PC-9 (cell line): ENCODE data around the gene NIPAL3.

Source experiments
- EZH2 ChIP-seq: fragments of 200-600 bp; sonication (generic); IDR thresholded peaks from 2 replicates; pipeline ENCODE4 v1.8.0; 2017; ENCODE audit warnings: antibody characterized with exemption, low read depth
- TF ChIP-seq, protein P1 (sequence below): fragments of 200-600 bp; sonication (generic); conservative IDR thresholded peaks from 2 replicates; pipeline ENCODE4 v1.6.1; 2017; ENCODE audit warnings: mixed run types, antibody characterized with exemption, mild to moderate bottlenecking, moderate library complexity

DNA sequence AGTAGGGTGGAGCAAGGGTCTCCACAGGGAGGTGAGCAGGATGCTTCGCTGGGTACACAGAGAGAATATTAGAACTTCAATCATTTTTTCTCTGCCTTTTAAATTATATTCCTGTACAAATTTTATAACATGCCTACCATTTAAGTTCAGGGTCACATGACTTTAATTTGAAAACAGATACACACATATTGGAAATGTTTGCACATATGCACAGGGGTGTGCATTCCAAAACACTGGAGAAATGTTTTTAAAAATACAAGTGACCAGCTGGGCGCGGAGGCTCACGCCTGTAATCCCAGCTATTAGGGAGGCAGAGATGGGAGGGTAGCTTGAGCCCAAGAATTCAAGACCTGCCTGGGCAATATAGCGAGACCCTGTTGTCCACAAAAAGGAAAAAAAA lies 39.7 kb downstream of the NIPAL3 start:
- TF ChIP-seq, protein P1, sequence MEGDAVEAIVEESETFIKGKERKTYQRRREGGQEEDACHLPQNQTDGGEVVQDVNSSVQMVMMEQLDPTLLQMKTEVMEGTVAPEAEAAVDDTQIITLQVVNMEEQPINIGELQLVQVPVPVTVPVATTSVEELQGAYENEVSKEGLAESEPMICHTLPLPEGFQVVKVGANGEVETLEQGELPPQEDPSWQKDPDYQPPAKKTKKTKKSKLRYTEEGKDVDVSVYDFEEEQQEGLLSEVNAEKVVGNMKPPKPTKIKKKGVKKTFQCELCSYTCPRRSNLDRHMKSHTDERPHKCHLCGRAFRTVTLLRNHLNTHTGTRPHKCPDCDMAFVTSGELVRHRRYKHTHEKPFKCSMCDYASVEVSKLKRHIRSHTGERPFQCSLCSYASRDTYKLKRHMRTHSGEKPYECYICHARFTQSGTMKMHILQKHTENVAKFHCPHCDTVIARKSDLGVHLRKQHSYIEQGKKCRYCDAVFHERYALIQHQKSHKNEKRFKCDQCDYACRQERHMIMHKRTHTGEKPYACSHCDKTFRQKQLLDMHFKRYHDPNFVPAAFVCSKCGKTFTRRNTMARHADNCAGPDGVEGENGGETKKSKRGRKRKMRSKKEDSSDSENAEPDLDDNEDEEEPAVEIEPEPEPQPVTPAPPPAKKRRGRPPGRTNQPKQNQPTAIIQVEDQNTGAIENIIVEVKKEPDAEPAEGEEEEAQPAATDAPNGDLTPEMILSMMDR, result no peak
- TF ChIP-seq EZH2, result no peak
